Prostate gland (tissue), 2 donors: Measurements from ENCODE around the gene WWOX.
A peak's percentile ranks its signal among the peaks of the same experiment; 100 is the strongest.

Experiments used
- CTCF ChIP-seq, 4 experiments: fragments of 200-600 bp in 2 of 4; fragments of 450-650 bp in 2 of 4; sonication (generic) in 2 of 4; IDR thresholded peaks; 1 replicate in 3 of 4; 2 replicates in 1 of 4; pipeline ENCODE4 v1.5.1; 2016 to 2019; ENCODE audit warnings: antibody characterized with exemption in 4 of 4, mild to moderate bottlenecking in 2 of 4, moderate library complexity in 2 of 4
- POLR2A ChIP-seq: fragments of 450-650 bp; IDR thresholded peaks from one replicate; pipeline ENCODE4 v1.6.1; 2016; ENCODE audit warnings: antibody characterized with exemption, mild to moderate bottlenecking
- POLR2AphosphoS5 ChIP-seq: sonication (generic); formaldehyde crosslinking; IDR thresholded peaks from one replicate; pipeline ENCODE4 v1.6.1; 2017; ENCODE audit warnings: antibody characterized with exemption

GRCh38 chr16:78461496-78462287 lies 362.2 kb downstream of the WWOX start:
- no peak for TF ChIP-seq CTCF (IDR thresholded peaks at IDR 0.05)
- TF ChIP-seq POLR2A, result no peak
- TF ChIP-seq POLR2AphosphoS5, result peak; percentile 86
